Measurements from ENCODE around the gene TNIP1. TPM values are rescaled to one million over a fixed set of nuclear protein-coding genes. Genes with fewer than 3 reads are reported as not detected.

The TNIP1 gene
- total RNA-seq, 4 donors from 2014 or later: 191 to 352 (median 266) TPM

GRCh38 chr5:151085517-151086041 is 4.7 kb upstream of the TNIP1 start:
- Histone ChIP-seq H3K36me3 (no peaks in the 10 kb centered on the region), H3K4me1 (peaks cover 13 to 54% (median 36%) of the 10 kb centered on the region in 4 donors), H3K27me3 (no peaks in the 10 kb centered on the region), H3K4me3 (peak overlapping the region in 1 of 4 donors; percentile 0), H3K27ac (peak overlapping the region; percentile 67 to 84 (median 78)), H3K9me3 (no peaks in the 10 kb centered on the region)
- TF ChIP-seq, protein P1, sequence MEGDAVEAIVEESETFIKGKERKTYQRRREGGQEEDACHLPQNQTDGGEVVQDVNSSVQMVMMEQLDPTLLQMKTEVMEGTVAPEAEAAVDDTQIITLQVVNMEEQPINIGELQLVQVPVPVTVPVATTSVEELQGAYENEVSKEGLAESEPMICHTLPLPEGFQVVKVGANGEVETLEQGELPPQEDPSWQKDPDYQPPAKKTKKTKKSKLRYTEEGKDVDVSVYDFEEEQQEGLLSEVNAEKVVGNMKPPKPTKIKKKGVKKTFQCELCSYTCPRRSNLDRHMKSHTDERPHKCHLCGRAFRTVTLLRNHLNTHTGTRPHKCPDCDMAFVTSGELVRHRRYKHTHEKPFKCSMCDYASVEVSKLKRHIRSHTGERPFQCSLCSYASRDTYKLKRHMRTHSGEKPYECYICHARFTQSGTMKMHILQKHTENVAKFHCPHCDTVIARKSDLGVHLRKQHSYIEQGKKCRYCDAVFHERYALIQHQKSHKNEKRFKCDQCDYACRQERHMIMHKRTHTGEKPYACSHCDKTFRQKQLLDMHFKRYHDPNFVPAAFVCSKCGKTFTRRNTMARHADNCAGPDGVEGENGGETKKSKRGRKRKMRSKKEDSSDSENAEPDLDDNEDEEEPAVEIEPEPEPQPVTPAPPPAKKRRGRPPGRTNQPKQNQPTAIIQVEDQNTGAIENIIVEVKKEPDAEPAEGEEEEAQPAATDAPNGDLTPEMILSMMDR (IDR thresholded peaks at IDR 0.05): no peak
- no peak for TF ChIP-seq POLR2A (IDR thresholded peaks at IDR 0.05)
- DNase-seq: peak in 2 of 3 donors; percentile 75 to 85

- TF ChIP-seq POLR2A (IDR thresholded peaks at IDR 0.05): no peak
- TF ChIP-seq, protein P1 (IDR thresholded peaks at IDR 0.05): no peak
- DNase-seq: no peak
- Histone ChIP-seq H3K27me3 (no peaks in the 10 kb centered on the region), H3K9me3 (no peaks in the 10 kb centered on the region), H3K36me3 (no peaks in the 10 kb centered on the region), H3K4me3 (no peak overlapping the region), H3K27ac (peak overlapping the region; percentile 67 to 98 (median 78)), H3K4me1 (peaks cover 13 to 61% (median 36%) of the 10 kb centered on the region in 4 donors)
These were observed 3.5 kb upstream of the TNIP1 start for GRCh38 chr5:151084363-151084762.

GRCh38 chr5:151083081-151083676 is 2.3 kb upstream of the TNIP1 start:
- Histone ChIP-seq H3K4me1 (peaks cover 13 to 73% (median 40%) of the 10 kb centered on the region in 4 donors), H3K36me3 (peaks cover 0 to 3% (median 0%) of the 10 kb centered on the region in 3 donors), H3K27me3 (no peaks in the 10 kb centered on the region), H3K27ac (peak overlapping the region; percentile 97 to 100 (median 98)), H3K9me3 (no peaks in the 10 kb centered on the region), H3K4me3 (no peak overlapping the region)
- TF ChIP-seq POLR2A (IDR thresholded peaks at IDR 0.05): peak in 1 of 2 donors; percentile 72
- TF ChIP-seq, protein P1 (IDR thresholded peaks at IDR 0.05): no peak
- DNase-seq: peak in 2 of 3 donors; percentile 75 to 84

GRCh38 chr5:151082282-151082902 is 1.6 kb upstream of the TNIP1 start:
- no peaks in the 10 kb centered on the region for H3K9me3 ChIP-seq
- DNase-seq: peak in 2 of 3 donors; percentile 63 to 76
- TF ChIP-seq POLR2A (IDR thresholded peaks at IDR 0.05): peak in 1 of 2 donors; percentile 70
- TF ChIP-seq, protein P1 (IDR thresholded peaks at IDR 0.05): peak in 4 of 6 experiments; percentile 17 to 61 (median 54)
- peaks cover 13 to 79% (median 46%) of the 10 kb centered on the region in 4 donors for H3K4me1 ChIP-seq
- peaks cover 0 to 9% (median 0%) of the 10 kb centered on the region in 3 donors for H3K36me3 ChIP-seq
- no peaks in the 10 kb centered on the region for H3K27me3 ChIP-seq
- H3K27ac ChIP-seq: peak overlapping the region; percentile 97 to 100 (median 98)
- H3K4me3 ChIP-seq: peak overlapping the region in 2 of 4 donors; percentile 82 to 93

DNA sequence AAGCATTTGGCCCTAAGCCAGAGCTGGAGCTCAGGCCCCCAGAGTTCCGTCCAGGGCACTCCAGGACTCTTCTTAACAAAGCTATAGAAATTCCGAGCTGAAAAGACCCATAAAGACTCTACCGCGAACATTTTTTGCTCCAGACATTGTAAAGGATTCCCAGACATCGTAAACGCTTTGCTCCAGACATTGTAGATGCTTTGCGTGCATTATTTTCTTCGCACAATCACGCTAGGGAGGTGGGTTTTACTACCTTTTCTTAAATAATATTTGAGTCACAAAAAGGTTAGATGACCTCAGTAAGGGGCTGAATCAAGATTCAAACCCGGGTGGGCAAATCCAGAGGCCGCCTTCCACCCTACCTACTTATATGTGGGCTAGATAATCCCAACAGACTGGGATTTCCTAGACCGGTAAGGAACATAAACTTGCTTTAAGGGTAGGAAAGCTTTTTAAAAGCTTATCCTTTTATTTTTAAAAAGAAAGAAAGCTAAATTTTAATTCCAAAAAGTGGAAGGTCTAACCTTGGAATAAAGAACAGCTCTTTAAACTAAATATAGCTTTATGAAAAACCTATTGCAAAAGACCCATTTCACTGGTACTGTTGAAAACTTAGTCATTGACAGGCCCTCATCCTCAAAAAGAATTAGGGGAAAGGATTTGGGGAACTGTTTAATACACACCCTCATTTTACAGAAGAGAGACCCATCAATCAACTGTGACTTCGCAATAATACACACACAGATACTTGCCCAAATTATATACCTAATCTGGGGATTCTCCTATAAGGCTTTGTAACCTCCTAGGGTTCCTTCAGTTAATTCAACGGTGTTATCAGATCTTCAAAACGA is 822 bp upstream of the TNIP1 start:
- H3K4me1 ChIP-seq: peaks cover 10 to 79% (median 41%) of the 10 kb centered on the region in 4 donors

More for the DNA sequence above, 822 bp upstream of the TNIP1 start:
- peaks cover 0 to 10% (median 0%) of the 10 kb centered on the region in 3 donors for H3K36me3 ChIP-seq
- TF ChIP-seq POLR2A (IDR thresholded peaks at IDR 0.05): no peak
- TF ChIP-seq, protein P1 (IDR thresholded peaks at IDR 0.05): peak in 1 of 6 experiments; percentile 3
- H3K4me3 ChIP-seq: peak overlapping the region; percentile 82 to 93 (median 86)
- H3K9me3 ChIP-seq: no peaks in the 10 kb centered on the region
- peak overlapping the region; percentile 97 to 100 (median 98) for H3K27ac ChIP-seq
- no peaks in the 10 kb centered on the region for H3K27me3 ChIP-seq
- no peak for DNase-seq
